PC-9 (cell line): ENCODE data around the gene DDX10. TPM values are rescaled to one million over a fixed set of nuclear protein-coding genes. Genes with fewer than 3 reads are reported as not detected.

Experiments used
- BruUV-seq: library from RNA; stranded (reverse); fragments of 400-500 nt; replicated peaks from 2 replicates; lab custom pipeline; 2021; lab: Mats Ljungman, UMichigan
- CTCF ChIA-PET: fragments of 300-600 bp; sonication (Branson Sonifier 250); formaldehyde crosslinking; loops from one replicate; lab custom pipeline; 2022; ENCODE audit warnings: antibody characterized with exemption; lab: Charles Lee
- POLR2A ChIA-PET: fragments of 300-600 bp; sonication (Branson Sonifier 250); formaldehyde crosslinking; loops from one replicate; lab custom pipeline; 2022; ENCODE audit warnings: antibody characterized with exemption; ENCODE audit not compliant: unreplicated experiment; lab: Charles Lee
- DNase-seq, 2 experiments: peaks; one replicate each; pipeline versions ENCODE4 v3.0.0 to v3.0.0-alpha.2; 2015 to 2022; ENCODE audit warnings: mixed read lengths in 1 of 2
- H2AFZ ChIP-seq: fragments of 200-600 bp; sonication (generic); 2 replicates; pipeline ENCODE4 v1.8.1; 2017; ENCODE audit warnings: antibody characterized with exemption
- H3F3A ChIP-seq: fragments of 200-600 bp; sonication (generic); 2 replicates; pipeline ENCODE4 v1.8.1; 2017; ENCODE audit warnings: antibody characterized with exemption, mild to moderate bottlenecking, low read depth; ENCODE audit not compliant: insufficient read depth
- H3K27ac ChIP-seq: fragments of 200-600 bp; sonication (generic); 2 replicates; pipeline ENCODE4 v1.6.1; 2016; ENCODE audit warnings: mixed run types
- H3K27me3 ChIP-seq: fragments of 200-600 bp; sonication (generic); 2 replicates; pipeline ENCODE4 v1.6.1; 2016; ENCODE audit warnings: low read depth, mixed run types; ENCODE audit not compliant: insufficient read depth
- H3K36me3 ChIP-seq: fragments of 200-600 bp; sonication (generic); 2 replicates; pipeline ENCODE4 v1.6.1; 2016; ENCODE audit warnings: low read depth, mixed run types
- H3K4me1 ChIP-seq: fragments of 200-600 bp; sonication (generic); replicated peaks from 2 replicates; pipeline ENCODE4 v1.6.1; 2016; ENCODE audit warnings: mixed run types; ENCODE audit not compliant: insufficient read depth
- H3K4me2 ChIP-seq: fragments of 200-600 bp; sonication (generic); 2 replicates; pipeline ENCODE4 v1.6.1; 2017; ENCODE audit warnings: mixed run types
- H3K4me3 ChIP-seq: fragments of 200-600 bp; sonication (generic); 2 replicates; pipeline ENCODE4 v1.6.1; 2016; ENCODE audit warnings: mixed run types
- H3K79me2 ChIP-seq: fragments of 200-600 bp; sonication (generic); 2 replicates; pipeline ENCODE4 v1.6.1; 2017; ENCODE audit warnings: low read depth, mixed run types
- H3K9me2 ChIP-seq: fragments of 200-600 bp; sonication (generic); 2 replicates; pipeline ENCODE4 v1.8.1; 2017; ENCODE audit warnings: mild to moderate bottlenecking; ENCODE audit not compliant: insufficient read depth
- H3K9me3 ChIP-seq: fragments of 200-600 bp; sonication (generic); 2 replicates; pipeline ENCODE4 v1.8.1; 2016; ENCODE audit warnings: low read depth; ENCODE audit not compliant: insufficient read depth
- H4K20me1 ChIP-seq: fragments of 200-600 bp; sonication (generic); 2 replicates; pipeline ENCODE4 v1.8.1; 2017; ENCODE audit not compliant: insufficient read depth
- CTCF ChIP-seq: fragments of 200-600 bp; sonication (generic); conservative IDR thresholded peaks from 2 replicates; pipeline ENCODE4 v1.6.1; 2017; ENCODE audit warnings: mixed run types, antibody characterized with exemption, mild to moderate bottlenecking, moderate library complexity
- EZH2 ChIP-seq: fragments of 200-600 bp; sonication (generic); IDR thresholded peaks from 2 replicates; pipeline ENCODE4 v1.8.0; 2017; ENCODE audit warnings: antibody characterized with exemption, low read depth
- intact Hi-C: fragments of 100-400 bp; cut with micrococcal nuclease; formaldehyde crosslinking; loops from one replicate; pipeline ENCODE4 v1.10.0; 2022; ENCODE audit not compliant: unreplicated experiment
- total RNA-seq: library from RNA; stranded (reverse); gene quantifications from 2 replicates; pipeline ENCODE4 v1.2.3, GENCODE V29; 2021

The DDX10 gene
- total RNA-seq, 1 experiment from 2014 or later, result 26.4 TPM

GRCh38 chr11:108922241-108922640 lies 257.4 kb downstream of the DDX10 start:
- intact Hi-C loops, result no loop called here

GRCh38 chr11:108923413-108923812 lies 258.5 kb downstream of the DDX10 start:
- Histone ChIP-seq H3K4me2 (no peak overlapping the region), H3K27me3 (no peaks in the 10 kb centered on the region), H3K9me3 (no peaks in the 10 kb centered on the region), H3K36me3 (no peaks in the 10 kb centered on the region), H3K27ac (no peak overlapping the region), H3F3A (peaks cover 3% of the 10 kb centered on the region; the same call in 1 of the 2 replicates), H3K4me3 (no peak overlapping the region), H2AFZ (no peak overlapping the region), H3K79me2 (no peaks in the 10 kb centered on the region), H3K4me1 (peaks cover 3% of the 10 kb centered on the region), H3K9me2 (no peaks in the 10 kb centered on the region; the same call in 1 of the 2 replicates), H4K20me1 (0 out of 2 replicates have a peak, but pooled peaks cover 3% of the 10 kb centered on the region)
- no TSS peak for BruUV-seq
- TF ChIP-seq EZH2 (no peak), CTCF (no peak)
- intact Hi-C loops, result no loop called here
- CTCF ChIA-PET, result interaction anchor here (0.6 kb wide), 1 partner anchor 80 kb away, joined by 3 read pairs; no protein-coding TSS in a partner anchor
- POLR2A ChIA-PET, result no interaction called here
- DNase-seq, result no peak

More at GRCh38 chr11:108922241-108922640, 257.4 kb downstream of the DDX10 start:
- Histone ChIP-seq H3K9me2 (no peaks in the 10 kb centered on the region; the same call in 1 of the 2 replicates), H3K36me3 (no peaks in the 10 kb centered on the region), H3F3A (no peaks in the 10 kb centered on the region), H3K79me2 (no peaks in the 10 kb centered on the region), H2AFZ (no peak overlapping the region), H3K4me3 (no peak overlapping the region), H3K27me3 (no peaks in the 10 kb centered on the region), H4K20me1 (0 out of 2 replicates have a peak, but pooled peaks cover 3% of the 10 kb centered on the region), H3K4me1 (no peaks in the 10 kb centered on the region), H3K4me2 (no peak overlapping the region), H3K9me3 (no peaks in the 10 kb centered on the region), H3K27ac (no peak overlapping the region)
- TF ChIP-seq CTCF (no peak), EZH2 (no peak)
- POLR2A ChIA-PET, result no interaction called here
- CTCF ChIA-PET, result interaction anchor here (0.6 kb wide), 1 partner anchor 570 kb away, joined by 4 read pairs; no protein-coding TSS in a partner anchor
- no TSS peak for BruUV-seq
- no peak for DNase-seq

GRCh38 chr11:108926171-108926840 lies 261.4 kb downstream of the DDX10 start:
- Histone ChIP-seq H3K27ac (no peak overlapping the region), H3K9me2 (no peaks in the 10 kb centered on the region; the same call in 1 of the 2 replicates), H3K9me3 (no peaks in the 10 kb centered on the region), H2AFZ (no peak overlapping the region), H4K20me1 (0 out of 2 replicates have a peak, but pooled peaks cover 3% of the 10 kb centered on the region), H3K4me3 (no peak overlapping the region), H3K27me3 (no peaks in the 10 kb centered on the region), H3K4me2 (no peak overlapping the region), H3K79me2 (no peaks in the 10 kb centered on the region), H3K36me3 (no peaks in the 10 kb centered on the region), H3F3A (peaks cover 11% of the 10 kb centered on the region; the same call in 1 of the 2 replicates), H3K4me1 (peaks cover 16% of the 10 kb centered on the region)
- intact Hi-C loops, result no loop called here
- DNase-seq, result no peak
- ChIA-PET CTCF (no interaction called here), POLR2A (no interaction called here)
- no TSS peak for BruUV-seq
- TF ChIP-seq EZH2, result no peak
